Measurements from ENCODE around the gene FRS3. TPM values are rescaled to one million over a fixed set of nuclear protein-coding genes. Genes with fewer than 3 reads are reported as not detected.

Gene FRS3
- total RNA-seq, 1 donor from 2014 or later: 7.6 TPM

DNA sequence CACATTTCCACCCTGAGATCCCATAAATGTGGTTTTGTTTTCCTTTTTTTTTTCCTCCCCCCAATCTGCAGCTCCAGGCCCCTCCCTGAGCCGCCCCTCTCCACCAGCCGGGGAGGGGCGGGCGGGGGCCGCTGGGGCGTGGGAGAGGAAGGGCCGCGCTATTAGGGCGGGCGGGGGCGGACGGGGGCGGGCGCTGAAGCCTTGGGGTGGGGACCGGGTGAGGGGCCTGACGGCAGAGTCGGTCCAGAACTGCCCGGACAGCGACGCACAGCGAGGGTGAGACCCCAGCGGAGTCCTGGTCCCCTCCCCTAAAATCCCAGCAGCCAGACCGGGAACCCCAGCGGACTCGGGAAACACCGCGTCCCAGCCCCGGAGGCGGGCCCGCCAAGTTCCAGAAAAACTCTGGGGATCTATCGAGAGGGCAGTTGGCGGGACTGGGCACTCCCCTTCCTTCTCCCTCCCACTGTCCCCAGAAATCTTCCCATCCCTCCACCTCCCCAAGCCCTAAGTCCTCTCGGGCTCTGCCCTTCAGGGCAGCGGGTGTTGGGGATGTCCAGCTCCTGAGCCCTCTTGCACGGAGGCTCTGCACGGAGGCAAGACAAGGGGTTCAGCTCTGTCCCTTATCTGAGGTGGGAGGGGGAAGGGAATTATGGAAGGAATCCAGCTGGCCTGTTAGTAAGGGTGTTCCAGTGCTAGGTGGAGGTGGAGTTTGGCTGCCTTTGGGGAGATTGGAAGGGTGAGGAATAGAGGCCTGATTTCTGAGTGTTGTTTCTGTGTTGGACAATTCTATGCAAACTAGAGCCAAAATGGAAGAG, 1.1 kb upstream of the FRS3 start, which contains the start of gene PRICKLE4:
TSS of gene PRICKLE4 (plus strand) at position 232 of the 815 bp plus-strand sequence. CDS start 2,692 bp downstream, outside the sequence.
- Mint-ChIP-seq H3K36me3 (ENCODE audit: insufficient read depth) (no peaks in the 10 kb centered on the region), H3K9me3 (ENCODE audit: low read depth) (no peaks in the 10 kb centered on the region), H3K4me1 (ENCODE audit: low read depth) (peaks cover 20% of the 10 kb centered on the region), H3K27ac (peak within 1 kb of the TSS; percentile 86), H3K27me3 (peaks cover 8% of the 10 kb centered on the region), H3K4me3 (ENCODE audit: low read depth) (peak within 1 kb of the TSS; percentile 86)
- DNase-seq (ENCODE audit: low spot score, unreplicated experiment): no peak
- no peak for TF ChIP-seq CTCF (IDR thresholded peaks at IDR 0.05; ENCODE audit: unreplicated experiment)

GRCh38 chr6:41779336-41779735, 364 bp downstream of the FRS3 start:
- Mint-ChIP-seq H3K4me3 (ENCODE audit: low read depth) (peak overlapping the region; percentile 93), H3K27ac (peak overlapping the region; percentile 80), H3K9me3 (ENCODE audit: low read depth) (no peaks in the 10 kb centered on the region), H3K36me3 (ENCODE audit: insufficient read depth) (peaks cover 1% of the 10 kb centered on the region), H3K4me1 (ENCODE audit: low read depth) (peaks cover 13% of the 10 kb centered on the region), H3K27me3 (peaks cover 8% of the 10 kb centered on the region)
- DNase-seq (ENCODE audit: low spot score, unreplicated experiment): peak; percentile 24
- TF ChIP-seq CTCF (IDR thresholded peaks at IDR 0.05; ENCODE audit: unreplicated experiment): no peak

GRCh38 chr6:41778895-41779294, 805 bp downstream of the FRS3 start:
- Mint-ChIP-seq H3K4me3 (ENCODE audit: low read depth) (peak overlapping the region; percentile 93), H3K9me3 (ENCODE audit: low read depth) (no peaks in the 10 kb centered on the region), H3K4me1 (ENCODE audit: low read depth) (peaks cover 11% of the 10 kb centered on the region), H3K36me3 (ENCODE audit: insufficient read depth) (peaks cover 1% of the 10 kb centered on the region), H3K27me3 (peaks cover 8% of the 10 kb centered on the region), H3K27ac (no peak overlapping the region)
- TF ChIP-seq CTCF (IDR thresholded peaks at IDR 0.05; ENCODE audit: unreplicated experiment): no peak
- no peak for DNase-seq (ENCODE audit: low spot score, unreplicated experiment)

- H3K36me3 Mint-ChIP-seq (ENCODE audit: insufficient read depth): peaks cover 1% of the 10 kb centered on the region
- H3K27ac Mint-ChIP-seq: no peak overlapping the region
- no peak for DNase-seq (ENCODE audit: low spot score, unreplicated experiment)
- H3K27me3 Mint-ChIP-seq: peaks cover 6% of the 10 kb centered on the region
- peaks cover 11% of the 10 kb centered on the region for H3K4me1 Mint-ChIP-seq (ENCODE audit: low read depth)
- TF ChIP-seq CTCF (IDR thresholded peaks at IDR 0.05; ENCODE audit: unreplicated experiment): no peak
- no peaks in the 10 kb centered on the region for H3K9me3 Mint-ChIP-seq (ENCODE audit: low read depth)
- H3K4me3 Mint-ChIP-seq (ENCODE audit: low read depth): peak overlapping the region; percentile 34
These were observed 2.0 kb downstream of the FRS3 start for GRCh38 chr6:41777551-41778285.

GRCh38 chr6:41775293-41775882, 4.3 kb downstream of the FRS3 start:
- Mint-ChIP-seq H3K4me3 (ENCODE audit: low read depth) (no peak overlapping the region), H3K9me3 (ENCODE audit: low read depth) (no peaks in the 10 kb centered on the region), H3K27me3 (no peaks in the 10 kb centered on the region), H3K27ac (no peak overlapping the region), H3K36me3 (ENCODE audit: insufficient read depth) (peaks cover 6% of the 10 kb centered on the region), H3K4me1 (ENCODE audit: low read depth) (peaks cover 6% of the 10 kb centered on the region)
- DNase-seq (ENCODE audit: low spot score, unreplicated experiment): no peak
- TF ChIP-seq CTCF (IDR thresholded peaks at IDR 0.05; ENCODE audit: unreplicated experiment): no peak
